Subcutaneous adipose tissue (tissue), 4 donors: ENCODE data around the gene FGD2. TPM values are rescaled to one million over a fixed set of nuclear protein-coding genes. Genes with fewer than 3 reads are reported as not detected.

Experiments
- CTCF ChIP-seq: fragments of 450-650 bp; IDR thresholded peaks from one replicate; pipeline ENCODE4 v1.5.1; 2016; ENCODE audit warnings: low read depth, mild to moderate bottlenecking, control low read depth, antibody characterized with exemption, moderate library complexity
- total RNA-seq, 4 donors: library from RNA; depleted of rRNA; stranded (reverse); fragments of >200 nt; gene quantifications; one replicate each; pipeline ENCODE4 v1.1.0, GENCODE V29; 2016

The FGD2 gene
- total RNA-seq, 4 donors from 2014 or later: 37.3 to 102 (median 54.3) TPM

DNA sequence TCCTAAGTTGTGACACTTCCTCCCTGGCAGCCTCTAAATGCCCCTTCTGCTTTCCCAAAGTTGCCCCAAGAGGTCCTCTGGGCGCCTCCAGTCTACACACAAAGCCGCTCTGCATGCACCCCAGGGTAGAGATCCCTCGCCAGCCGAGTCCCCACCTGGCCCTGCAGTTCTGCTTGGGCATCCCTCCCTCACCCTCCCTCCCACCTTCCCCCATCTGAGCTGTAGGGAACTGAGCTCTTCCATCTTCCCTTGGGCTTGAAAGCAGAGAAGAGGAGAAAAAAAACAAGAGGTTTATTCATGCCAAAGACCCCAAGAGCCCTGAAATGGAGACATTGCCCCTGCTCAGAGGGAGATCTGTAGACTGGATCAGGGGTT lies 5.7 kb upstream of the FGD2 start:
- TF ChIP-seq CTCF: no peak

DNA sequence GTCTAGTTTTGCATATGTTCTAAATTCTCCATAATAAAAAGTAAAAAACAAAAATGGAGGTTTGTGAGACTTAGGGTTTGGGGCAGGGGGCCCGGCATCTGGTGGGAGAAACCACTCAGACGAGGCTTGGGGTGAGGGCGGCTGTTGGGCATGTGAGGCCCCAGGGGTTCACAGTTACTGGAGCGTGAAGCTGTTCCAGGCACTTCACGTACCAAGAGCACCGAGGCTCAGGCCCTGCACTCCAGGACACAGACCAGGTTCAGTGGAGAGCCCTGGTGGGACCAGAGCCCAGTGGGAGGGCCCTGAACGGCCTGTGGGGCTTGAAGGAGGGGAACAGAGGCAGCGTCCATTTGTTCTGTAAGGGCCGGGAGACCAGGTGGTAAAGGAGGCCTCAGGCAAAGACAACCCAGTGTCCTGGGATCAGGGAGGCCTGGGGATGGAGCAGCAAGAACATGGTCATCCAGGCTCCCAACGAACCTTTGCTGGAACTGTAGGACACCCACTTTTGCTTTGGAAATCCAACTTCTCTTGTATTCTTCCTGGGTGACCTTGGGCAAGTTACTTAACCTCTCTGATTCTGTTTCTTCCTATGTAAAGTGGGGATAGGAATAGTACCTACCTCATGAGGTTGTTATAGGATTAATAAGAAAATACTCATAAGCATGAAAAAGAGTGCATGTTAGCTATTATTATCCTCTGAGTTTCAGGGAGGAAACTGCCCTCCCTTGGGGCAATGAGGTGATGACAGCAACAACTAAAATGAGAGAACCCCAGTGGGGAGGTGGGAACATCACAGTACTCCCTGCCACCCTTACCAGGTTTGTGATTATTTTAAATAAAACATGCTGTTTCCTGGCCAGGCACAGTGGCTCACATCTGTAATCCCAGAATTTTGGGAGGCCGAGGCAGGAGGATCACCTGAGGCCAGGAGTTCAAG lies 1.1 kb upstream of the FGD2 start:
- TF ChIP-seq CTCF: no peak

DNA sequence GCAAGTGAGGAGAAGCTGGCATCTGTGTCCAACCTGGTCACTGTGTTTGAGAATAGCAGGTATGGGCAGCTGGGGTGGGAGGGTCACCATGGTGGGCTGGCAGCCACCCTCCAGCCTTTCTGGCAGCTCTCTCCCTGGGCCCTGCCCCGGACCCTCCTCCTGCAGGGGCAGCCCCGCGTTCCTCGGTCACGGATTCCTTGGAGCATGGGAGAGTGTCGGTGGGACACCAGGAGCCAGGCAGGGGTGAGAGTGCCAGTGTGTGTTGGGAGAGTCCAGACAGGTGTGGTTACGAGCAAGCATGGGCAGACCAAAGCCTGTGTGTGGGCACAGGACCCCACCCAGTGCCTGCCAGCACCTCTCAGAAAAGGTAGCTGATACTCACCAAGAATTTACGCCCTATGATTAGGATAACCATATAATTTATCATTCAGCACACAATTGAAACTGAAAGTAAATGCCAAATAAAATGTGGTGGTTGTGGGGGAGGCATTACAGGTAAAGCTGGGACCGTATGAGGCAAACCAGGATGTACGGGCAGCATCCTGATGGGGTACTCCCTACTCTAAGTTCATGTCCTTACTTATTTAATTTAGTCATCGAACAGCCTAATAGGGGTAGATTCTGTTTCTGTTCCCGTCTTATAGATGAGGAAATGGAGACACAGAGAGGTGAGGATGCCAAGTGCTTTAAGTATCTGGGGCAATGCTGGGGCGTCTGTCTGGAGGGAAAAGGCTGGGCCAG lies 542 bp downstream of the FGD2 start:
- TF ChIP-seq CTCF: no peak

- no peak for TF ChIP-seq CTCF
These were observed 1.4 kb downstream of the FGD2 start for GRCh38 chr6:37006793-37007339.

DNA sequence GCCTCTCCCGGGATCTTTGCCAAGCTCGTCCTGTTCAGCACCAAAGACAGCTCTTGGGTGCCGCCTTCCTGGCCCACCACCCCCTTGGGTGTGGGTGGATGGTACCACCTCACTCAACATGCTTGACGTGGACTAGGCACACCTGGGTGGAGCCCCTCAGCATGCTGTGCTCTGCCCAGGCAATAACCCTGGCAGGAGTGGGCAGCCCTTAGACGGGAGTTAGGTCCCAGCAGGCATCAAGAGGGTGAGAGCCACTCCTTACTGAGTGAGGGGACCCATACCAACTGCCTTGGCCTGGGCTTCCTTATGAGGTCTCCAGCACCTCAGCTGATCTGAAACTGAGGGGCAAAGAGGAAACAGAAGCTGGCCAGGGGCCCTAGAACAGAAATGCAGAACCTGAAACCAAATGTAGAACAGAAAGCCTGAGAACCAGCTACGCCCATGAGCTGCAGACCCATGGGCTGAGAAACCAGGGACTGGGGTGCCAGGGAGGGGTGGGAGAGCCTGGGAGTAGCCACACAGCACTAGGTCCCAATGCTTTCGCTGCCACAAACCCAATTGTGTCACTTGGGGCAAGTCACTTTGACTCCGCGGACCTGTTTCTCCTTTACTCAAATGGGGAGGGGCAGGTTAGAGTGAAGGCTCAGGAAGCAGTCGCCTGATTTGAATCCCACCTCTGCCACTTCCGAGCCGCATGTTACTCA lies 2.0 kb downstream of the FGD2 start:
- TF ChIP-seq CTCF: no peak

- no peak for TF ChIP-seq CTCF
These were observed 3.3 kb downstream of the FGD2 start for GRCh38 chr6:37008484-37009465.
